K562 (cell line): ENCODE measurements around the gene FFAR1. TPM values are rescaled to one million over a fixed set of nuclear protein-coding genes. Genes with fewer than 3 reads are reported as not detected.

Experiments used
- ATAC-seq: fragments of 200-7000 bp; cut with Tn5 transposase; 3 replicates; pipeline ENCODE4 v1.9.1; 2020; ENCODE audit warnings: moderate library complexity
- BruUV-seq: library from RNA; stranded (reverse); fragments of 400-500 nt; replicated peaks from 2 replicates; lab custom pipeline; 2021; lab: Mats Ljungman, UMichigan
- CTCF ChIA-PET: fragments of 300-600 bp; formaldehyde crosslinking; extraction: SDS; loops from one replicate; lab custom pipeline; 2021; ENCODE audit warnings: low intra/inter-chr PET ratio; lab: Yijun Ruan, JAX
- POLR2A ChIA-PET: fragments of 300-600, 350-650 bp; sonication (Branson Sonifier 250); formaldehyde crosslinking; extraction: SDS; loops from one replicate; lab custom pipeline; 2021; ENCODE audit warnings: antibody characterized with exemption, inconsistent platforms; lab: Yijun Ruan, JAX
- DNase-seq, 4 experiments: peaks; one replicate each; pipeline versions ENCODE4 v3.0.0 to v3.0.0-alpha.2; 2011 to 2018; ENCODE audit warnings: low spot score in 3 of 4, mixed read lengths in 3 of 4; ENCODE audit errors: extremely low read depth in 1 of 4
- FAIRE-seq: peaks from 2 replicates; lab custom pipeline; 2011; peaks lifted over from hg19 to GRCh38; lab: Jason Lieb, UNC
- H2AFZ ChIP-seq: 2 replicates; pipeline ENCODE4 v1.6.0; 2011; ENCODE audit warnings: low read depth, low read length, control low read depth, inconsistent platforms
- H3K27ac ChIP-seq: fragments of 200-600 bp; 3 replicates; pipeline ENCODE4 v1.8.0; 2011; ENCODE audit warnings: low read depth, mild to moderate bottlenecking, control low read depth, inconsistent platforms, low read length, moderate library complexity, mixed read lengths; ENCODE audit errors: extremely low read depth
- H3K27me3 ChIP-seq, 2 experiments: fragments of 300-600 bp in 1 of 2; 2 replicates in 1 of 2; 3 replicates in 1 of 2; pipeline versions ENCODE4 v1.6.0 to v1.8.0; 2011; ENCODE audit warnings: inconsistent platforms in 2 of 2, low read length in 2 of 2, mild to moderate bottlenecking in 1 of 2, mixed read lengths in 1 of 2, moderate library complexity in 1 of 2; ENCODE audit not compliant: control insufficient read depth in 2 of 2, insufficient read depth in 2 of 2
- H3K36me3 ChIP-seq: fragments of 300-600 bp; 3 replicates; pipeline ENCODE4 v1.8.0; 2011; ENCODE audit warnings: mild to moderate bottlenecking, low read length, inconsistent platforms; ENCODE audit not compliant: control insufficient read depth, insufficient read depth
- H3K4me1 ChIP-seq, 2 experiments: fragments of 200-600 bp in 1 of 2; replicated peaks in 1 of 2; 2 replicates in 1 of 2; 3 replicates in 1 of 2; pipeline versions ENCODE4 v1.5.1 to v1.8.0; 2011; ENCODE audit warnings: inconsistent platforms in 2 of 2, low read length in 2 of 2, mild to moderate bottlenecking in 1 of 2, mixed read lengths in 1 of 2, moderate library complexity in 1 of 2; ENCODE audit not compliant: control insufficient read depth in 2 of 2, insufficient read depth in 2 of 2
- H3K4me2 ChIP-seq: 2 replicates; pipeline ENCODE4 v1.6.1; 2011; ENCODE audit warnings: low read length, control low read depth, inconsistent platforms, mixed read lengths; ENCODE audit not compliant: insufficient read depth
- H3K4me3 ChIP-seq: fragments of 200-600 bp; sonication (generic), shearing (Covaris generic); 2 replicates; pipeline ENCODE4 v1.5.1; 2016; ENCODE audit warnings: control low read depth, inconsistent platforms
- H3K79me2 ChIP-seq: fragments of 200-600 bp; 3 replicates; pipeline ENCODE4 v1.8.0; 2011; ENCODE audit warnings: low read length, inconsistent platforms; ENCODE audit not compliant: control insufficient read depth, insufficient read depth
- H3K9ac ChIP-seq, 2 experiments: 2 replicates each; pipeline versions ENCODE4 v1.6.0 to v1.6.1; 2011; ENCODE audit warnings: low read depth in 2 of 2, low read length in 2 of 2, control low read depth in 1 of 2, inconsistent platforms in 1 of 2, mild to moderate bottlenecking in 1 of 2, mixed read lengths in 1 of 2; ENCODE audit not compliant: insufficient read depth in 1 of 2
- H3K9me1 ChIP-seq: one replicate; pipeline ENCODE4 v1.6.0; 2011; ENCODE audit warnings: inconsistent platforms, mild to moderate bottlenecking, low read length, moderate library complexity; ENCODE audit not compliant: control insufficient read depth, insufficient read depth
- H3K9me3 ChIP-seq: replicated peaks from 2 replicates; pipeline ENCODE4 v1.5.1; 2011; ENCODE audit warnings: low read depth, low read length, inconsistent platforms; ENCODE audit not compliant: control insufficient read depth, insufficient read depth
- H4K20me1 ChIP-seq: replicated peaks from 2 replicates; pipeline ENCODE4 v1.6.1; 2011; ENCODE audit warnings: low read length, inconsistent platforms, mixed read lengths; ENCODE audit not compliant: control insufficient read depth, insufficient read depth
- ARNT ChIP-seq, 2 experiments: fragments of 450-650 bp; IDR thresholded peaks; 2 replicates each; pipeline ENCODE4 v1.6.1; 2016; ENCODE audit warnings: mild to moderate bottlenecking in 1 of 2
- CHD2 ChIP-seq: IDR thresholded peaks from 2 replicates; pipeline ENCODE4 v1.6.1; 2011; ENCODE audit warnings: low read depth, low read length
- CTCF ChIP-seq, 3 experiments: IDR thresholded peaks in 2 of 3; conservative IDR thresholded peaks in 1 of 3; 2 replicates each; pipeline ENCODE4 v1.5.1; 2011 to 2012; ENCODE audit warnings: low read length in 3 of 3, mild to moderate bottlenecking in 3 of 3, control low read depth in 2 of 3, improper control_type of control experiment in 1 of 3, inconsistent platforms in 1 of 3, low read depth in 1 of 3, mixed read lengths in 1 of 3, moderate library complexity in 1 of 3; ENCODE audit not compliant: insufficient read depth in 2 of 3
- FIP1L1 ChIP-seq: fragments of 200-400 bp; formaldehyde crosslinking; IDR thresholded peaks from 2 replicates; pipeline ENCODE4 v1.6.1; 2018; ENCODE audit warnings: mild to moderate bottlenecking, low read depth, low read length; ENCODE audit not compliant: poor library complexity, severe bottlenecking
- HNRNPH1 ChIP-seq: fragments of 200-400 bp; formaldehyde crosslinking; optimal IDR thresholded peaks from 2 replicates; pipeline ENCODE3; 2017; ENCODE audit warnings: low read depth, mild to moderate bottlenecking, low read length, moderate library complexity
- MEF2D ChIP-seq: conservative IDR thresholded peaks from 2 replicates; pipeline ENCODE4 v1.6.1; 2016; ENCODE audit warnings: low read depth, missing genetic modification characterization, missing compliant biosample characterization
- MTA3 ChIP-seq: fragments of 450-650 bp; formaldehyde crosslinking; IDR thresholded peaks from 2 replicates; pipeline ENCODE4 v1.6.1; 2017; ENCODE audit warnings: mild to moderate bottlenecking, borderline replicate concordance
- NFE2 ChIP-seq: IDR thresholded peaks from 2 replicates; pipeline ENCODE4 v1.6.1; 2014; ENCODE audit warnings: antibody characterized with exemption, low read depth
- NFXL1 ChIP-seq: fragments of 450-650 bp; formaldehyde crosslinking; IDR thresholded peaks from 2 replicates; pipeline ENCODE4 v1.4.0; 2021; ENCODE audit warnings: mild to moderate bottlenecking
- PHF20 ChIP-seq: fragments of 450-650 bp; IDR thresholded peaks from 2 replicates; pipeline ENCODE4 v1.6.1; 2018; ENCODE audit not compliant: partially characterized antibody
- RFX1 ChIP-seq: fragments of 450-650 bp; IDR thresholded peaks from 2 replicates; pipeline ENCODE4 v1.6.1; 2016; ENCODE audit warnings: mild to moderate bottlenecking, moderate library complexity
- SNIP1 ChIP-seq: fragments of 450-650 bp; IDR thresholded peaks from 2 replicates; pipeline ENCODE4 v1.7.1; 2017; ENCODE audit warnings: low read depth, mild to moderate bottlenecking
- TCF15 ChIP-seq: fragments of 250-450 bp; sonication (Bioruptor Pico); IDR thresholded peaks from 2 replicates; pipeline ENCODE4 v1.8.0; 2022; ENCODE audit warnings: moderate library complexity, mild to moderate bottlenecking, inconsistent platforms
- XRCC4 ChIP-seq: IDR thresholded peaks from one replicate; pipeline ENCODE4 v1.6.1; 2011; ENCODE audit not compliant: insufficient read depth, insufficient read length; ENCODE audit errors: extremely low read depth
- ZBTB17 ChIP-seq: fragments of 450-650 bp; formaldehyde crosslinking; IDR thresholded peaks from 2 replicates; pipeline ENCODE4 v1.4.0; 2020; ENCODE audit warnings: mild to moderate bottlenecking
- ZNF274 ChIP-seq: IDR thresholded peaks from 2 replicates; pipeline ENCODE4 v1.6.1; 2011; ENCODE audit warnings: low read depth, mild to moderate bottlenecking, low read length, moderate library complexity, borderline replicate concordance
- ZNF644 ChIP-seq: fragments of 200-800 bp; sonication (Bioruptor generic); IDR thresholded peaks from 2 replicates; pipeline ENCODE4 v1.6.1; 2016; ENCODE audit warnings: low read depth, missing genetic modification characterization, missing compliant biosample characterization
- WGBS: fragments of 100-300 bp; shearing (Covaris generic); methylation state at CpG from one replicate; pipeline ENCODE4 v1.1.6; 2016; ENCODE audit warnings: low coverage, mixed read lengths; ENCODE audit not compliant: insufficient coverage; ENCODE audit errors: missing lambda C conversion rate; 5-methylcytosine and 5-hydroxymethylcytosine counted together
- in situ Hi-C: fragments of 300-500 bp; cut with MboI; formaldehyde crosslinking; loops from 4 replicates; pipeline ENCODE4 v1.15.0; 2018; ENCODE audit warnings: inconsistent platforms, mixed read lengths
- intact Hi-C: fragments of 100-400 bp; cut with micrococcal nuclease; formaldehyde crosslinking; loops from 2 replicates; pipeline ENCODE4 v1.14.2; 2022
- polyA plus RNA-seq, 8 experiments: library from polyadenylated mRNA; depleted of rRNA in 4 of 8; stranded (reverse) in 5 of 8; unstranded in 3 of 8; fragments of >200 nt; fragmentation: Nextera tagmentation in 2 of 8; fragmentation: Illumina TruSeq in 1 of 8; extraction: Ambion mirVana in 2 of 8; extraction: Trizol in 1 of 8; gene quantifications; 2 replicates each; pipeline versions ENCODE4 v1.2.1 to v1.2.3, GENCODE V29; 2011 to 2014; ENCODE audit warnings: inconsistent platforms in 1 of 8, missing spikeins in 1 of 8
- total RNA-seq, 7 experiments: library from RNA; depleted of rRNA in 6 of 7; stranded (reverse); fragments of >200 nt in 6 of 7; fragmentation: Illumina TruSeq in 2 of 7; extraction: Trizol in 2 of 7; gene quantifications; 2 replicates each; pipeline versions ENCODE4 v1.2.1 to v1.2.3, GENCODE V29; 2011 to 2021; ENCODE audit warnings: low replicate concordance in 1 of 7
- TF ChIP-seq, protein P1 (sequence below): fragments of 250-450 bp; sonication (Bioruptor Pico); IDR thresholded peaks from 2 replicates; pipeline ENCODE4 v1.8.0; 2022; ENCODE audit warnings: moderate library complexity, mild to moderate bottlenecking, inconsistent platforms

Gene FFAR1
- total and polyA plus RNA-seq, 9 of the 15 experiments (the other 6 are each of a cell fraction or from before 2014, with no cell fraction given) = not detected

GRCh38 chr19:35306473-35307246, 41.0 kb upstream of the FFAR1 start:
- Histone ChIP-seq H3K36me3 (no peaks in the 10 kb centered on the region), H3K9ac (peak overlapping the region; percentile 41 to 61; a peak in 3 of 4 replicates), H3K27me3 (no peaks in the 10 kb centered on the region), H2AFZ (peak overlapping the region; percentile 80), H3K79me2 (peaks cover 10% of the 10 kb centered on the region; the same call in 2 of the 3 replicates), H3K9me1 (peaks cover 3% of the 10 kb centered on the region), H3K27ac (peak overlapping the region; percentile 90), H3K9me3 (no peaks in the 10 kb centered on the region), H3K4me1 (peaks cover 69% of the 10 kb centered on the region in 2 experiments), H3K4me2 (peak overlapping the region; percentile 57), H4K20me1 (no peaks in the 10 kb centered on the region), H3K4me3 (no peak overlapping the region)
- 62% methylated on average over 20 of the region's 20 CpGs for WGBS
- intact Hi-C loops = no loop called here
- ATAC-seq = peak; percentile 46
- CTCF ChIA-PET = interaction anchor here (0.7 kb wide), 1 partner anchor 46 kb away, joined by 3 read pairs; no protein-coding TSS in a partner anchor
- BruUV-seq = TSS peak; percentile 59
- in situ Hi-C loops = no loop called here
- DNase-seq = peak in 2 of 4 experiments; percentile 59 to 80
- POLR2A ChIA-PET = interaction anchor here (0.6 to 2.3 kb wide), 4 partner anchors 9 to 135 kb away, joined by 3 to 11 read pairs (median 4); partner anchors contain the start of gene FFAR1
- peak; percentile 11 for FAIRE-seq
- TF ChIP-seq XRCC4 (no peak), CTCF (IDR thresholded peaks at IDR 0.05 in 2 of 3, conservative IDR thresholded peaks at IDR 0.05 in 1 of 3; ENCODE audit: insufficient read depth in 2 of 3, low read depth in 1 of 3, low read length in 3 of 3) (peak; percentile 54 to 57 (median 55); a peak in 5 of 6 replicates), TCF15 (CRISPR knock-in tag) (0 out of 2 replicates have a peak, but pooled peaks have one; percentile 42), MTA3 (0 out of 2 replicates have a peak, but pooled peaks have one; percentile 29), ZNF644 (tag) (no peak), ARNT (IDR thresholded peaks at IDR 0.05) (peak; percentile 50 to 67; a peak in 1 of 4 replicates), CHD2 (no peak), FIP1L1 (no peak), MEF2D (tag) (no peak), ZNF274 (no peak), NFE2 (no peak), NFXL1 (CRISPR knock-in tag) (no peak), PHF20 (peak; percentile 22), ZBTB17 (CRISPR knock-in tag) (no peak), SNIP1 (no peak), RFX1 (no peak), HNRNPH1 (no peak)
- TF ChIP-seq, protein P1, sequence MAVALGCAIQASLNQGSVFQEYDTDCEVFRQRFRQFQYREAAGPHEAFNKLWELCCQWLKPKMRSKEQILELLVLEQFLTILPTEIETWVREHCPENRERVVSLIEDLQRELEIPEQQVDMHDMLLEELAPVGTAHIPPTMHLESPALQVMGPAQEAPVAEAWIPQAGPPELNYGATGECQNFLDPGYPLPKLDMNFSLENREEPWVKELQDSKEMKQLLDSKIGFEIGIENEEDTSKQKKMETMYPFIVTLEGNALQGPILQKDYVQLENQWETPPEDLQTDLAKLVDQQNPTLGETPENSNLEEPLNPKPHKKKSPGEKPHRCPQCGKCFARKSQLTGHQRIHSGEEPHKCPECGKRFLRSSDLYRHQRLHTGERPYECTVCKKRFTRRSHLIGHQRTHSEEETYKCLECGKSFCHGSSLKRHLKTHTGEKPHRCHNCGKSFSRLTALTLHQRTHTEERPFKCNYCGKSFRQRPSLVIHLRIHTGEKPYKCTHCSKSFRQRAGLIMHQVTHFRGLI (CRISPR knock-in tag) = no peak
